ENCODE results near the gene AGTPBP1. TPM values are rescaled to one million over a fixed set of nuclear protein-coding genes. Genes with fewer than 3 reads are reported as not detected.
"Not testable (repeated sequence)": the region's sequence is repeated elsewhere in the genome, so short reads cannot be mapped to it uniquely, and the experiment has no call there.

The AGTPBP1 gene
- total RNA-seq, 1 experiment from 2014 or later: 54.7 TPM

- TF ChIP-seq, protein P1, sequence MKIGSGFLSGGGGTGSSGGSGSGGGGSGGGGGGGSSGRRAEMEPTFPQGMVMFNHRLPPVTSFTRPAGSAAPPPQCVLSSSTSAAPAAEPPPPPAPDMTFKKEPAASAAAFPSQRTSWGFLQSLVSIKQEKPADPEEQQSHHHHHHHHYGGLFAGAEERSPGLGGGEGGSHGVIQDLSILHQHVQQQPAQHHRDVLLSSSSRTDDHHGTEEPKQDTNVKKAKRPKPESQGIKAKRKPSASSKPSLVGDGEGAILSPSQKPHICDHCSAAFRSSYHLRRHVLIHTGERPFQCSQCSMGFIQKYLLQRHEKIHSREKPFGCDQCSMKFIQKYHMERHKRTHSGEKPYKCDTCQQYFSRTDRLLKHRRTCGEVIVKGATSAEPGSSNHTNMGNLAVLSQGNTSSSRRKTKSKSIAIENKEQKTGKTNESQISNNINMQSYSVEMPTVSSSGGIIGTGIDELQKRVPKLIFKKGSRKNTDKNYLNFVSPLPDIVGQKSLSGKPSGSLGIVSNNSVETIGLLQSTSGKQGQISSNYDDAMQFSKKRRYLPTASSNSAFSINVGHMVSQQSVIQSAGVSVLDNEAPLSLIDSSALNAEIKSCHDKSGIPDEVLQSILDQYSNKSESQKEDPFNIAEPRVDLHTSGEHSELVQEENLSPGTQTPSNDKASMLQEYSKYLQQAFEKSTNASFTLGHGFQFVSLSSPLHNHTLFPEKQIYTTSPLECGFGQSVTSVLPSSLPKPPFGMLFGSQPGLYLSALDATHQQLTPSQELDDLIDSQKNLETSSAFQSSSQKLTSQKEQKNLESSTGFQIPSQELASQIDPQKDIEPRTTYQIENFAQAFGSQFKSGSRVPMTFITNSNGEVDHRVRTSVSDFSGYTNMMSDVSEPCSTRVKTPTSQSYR (CRISPR knock-in tag; IDR thresholded peaks at IDR 0.05): no peak
- no peak for TF ChIP-seq ZNF416 (CRISPR knock-in tag; IDR thresholded peaks at IDR 0.05)
- TF ChIP-seq E2F5 (CRISPR knock-in tag; IDR thresholded peaks at IDR 0.05): no peak
- no peak for TF ChIP-seq MYBL2 (CRISPR knock-in tag; IDR thresholded peaks at IDR 0.05)
- no peak for TF ChIP-seq NFE2L1 (CRISPR knock-in tag; IDR thresholded peaks at IDR 0.05)
- TF ChIP-seq ELF4 (CRISPR knock-in tag; IDR thresholded peaks at IDR 0.05; ENCODE audit: low read depth): no peak
- TF ChIP-seq OVOL2 (CRISPR knock-in tag; IDR thresholded peaks at IDR 0.05; ENCODE audit: borderline replicate concordance): no peak
- no peak for TF ChIP-seq E2F4 (CRISPR knock-in tag; IDR thresholded peaks at IDR 0.05; ENCODE audit: borderline replicate concordance, low read depth)
- no peak for TF ChIP-seq RORB (CRISPR knock-in tag; IDR thresholded peaks at IDR 0.05)
Observed at GRCh38 chr9:85577353-85577952, 164.3 kb downstream of the AGTPBP1 start (continued).

DNA sequence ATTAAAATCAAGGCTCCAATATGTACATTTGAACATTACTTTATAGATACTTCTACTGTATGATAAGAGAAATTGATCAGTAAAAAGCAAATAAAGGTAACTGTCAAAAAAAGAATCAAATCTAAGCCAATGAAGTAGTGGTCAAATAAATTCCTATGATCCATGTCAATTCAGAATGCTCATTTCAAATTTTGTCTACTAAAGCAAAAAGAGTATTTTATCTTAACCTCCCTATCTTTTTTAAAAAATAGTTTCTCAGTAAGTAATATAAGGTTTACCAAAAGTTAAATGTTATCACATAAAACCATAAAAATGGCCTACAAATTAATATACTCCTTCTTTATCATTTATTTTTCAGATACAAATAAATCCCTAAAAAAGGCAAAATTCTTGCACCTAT, 165.9 kb downstream of the AGTPBP1 start:
- Mint-ChIP-seq H3K36me3 (peaks cover 27% of the 10 kb centered on the region), H3K27ac (no peak overlapping the region), H3K9me3 (peaks cover 8% of the 10 kb centered on the region), H3K4me1 (peaks cover 4% of the 10 kb centered on the region; the same call in 1 of the 2 replicates), H3K4me3 (no peak overlapping the region), H3K27me3 (ENCODE audit: low read depth) (no peaks in the 10 kb centered on the region)
- ATAC-seq: no peak
- ChIA-PET CTCF (no interaction called here), POLR2A (no interaction called here)
- DNase-seq (ENCODE audit: low spot score): no peak
- no peak for TF ChIP-seq ZSCAN18 (CRISPR knock-in tag; IDR thresholded peaks at IDR 0.05)
- TF ChIP-seq, protein P2, sequence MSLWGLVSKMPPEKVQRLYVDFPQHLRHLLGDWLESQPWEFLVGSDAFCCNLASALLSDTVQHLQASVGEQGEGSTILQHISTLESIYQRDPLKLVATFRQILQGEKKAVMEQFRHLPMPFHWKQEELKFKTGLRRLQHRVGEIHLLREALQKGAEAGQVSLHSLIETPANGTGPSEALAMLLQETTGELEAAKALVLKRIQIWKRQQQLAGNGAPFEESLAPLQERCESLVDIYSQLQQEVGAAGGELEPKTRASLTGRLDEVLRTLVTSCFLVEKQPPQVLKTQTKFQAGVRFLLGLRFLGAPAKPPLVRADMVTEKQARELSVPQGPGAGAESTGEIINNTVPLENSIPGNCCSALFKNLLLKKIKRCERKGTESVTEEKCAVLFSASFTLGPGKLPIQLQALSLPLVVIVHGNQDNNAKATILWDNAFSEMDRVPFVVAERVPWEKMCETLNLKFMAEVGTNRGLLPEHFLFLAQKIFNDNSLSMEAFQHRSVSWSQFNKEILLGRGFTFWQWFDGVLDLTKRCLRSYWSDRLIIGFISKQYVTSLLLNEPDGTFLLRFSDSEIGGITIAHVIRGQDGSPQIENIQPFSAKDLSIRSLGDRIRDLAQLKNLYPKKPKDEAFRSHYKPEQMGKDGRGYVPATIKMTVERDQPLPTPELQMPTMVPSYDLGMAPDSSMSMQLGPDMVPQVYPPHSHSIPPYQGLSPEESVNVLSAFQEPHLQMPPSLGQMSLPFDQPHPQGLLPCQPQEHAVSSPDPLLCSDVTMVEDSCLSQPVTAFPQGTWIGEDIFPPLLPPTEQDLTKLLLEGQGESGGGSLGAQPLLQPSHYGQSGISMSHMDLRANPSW (CRISPR knock-in tag; conservative IDR thresholded peaks at IDR 0.05; ENCODE audit: low read depth): no peak
- no peak for TF ChIP-seq HMGXB4 (CRISPR knock-in tag; IDR thresholded peaks at IDR 0.05)
- no peak for TF ChIP-seq RORB (CRISPR knock-in tag; IDR thresholded peaks at IDR 0.05)
- TF ChIP-seq ETV6 (CRISPR knock-in tag; IDR thresholded peaks at IDR 0.05): no peak
- no peak for TF ChIP-seq HMGA2 (CRISPR knock-in tag; IDR thresholded peaks at IDR 0.05)
- TF ChIP-seq TEAD1 (CRISPR knock-in tag; IDR thresholded peaks at IDR 0.05): no peak

GRCh38 chr9:85573546-85573945, 168.2 kb downstream of the AGTPBP1 start:
- H3K9me3 Mint-ChIP-seq; H3K4me3 Mint-ChIP-seq; H3K27me3 Mint-ChIP-seq (ENCODE audit: low read depth); DNase-seq (ENCODE audit: low spot score); H3K4me1 Mint-ChIP-seq; ATAC-seq; H3K27ac Mint-ChIP-seq; POLR2A ChIA-PET; CTCF ChIA-PET: not testable (repeated sequence)
- peaks cover 27% of the 10 kb centered on the region for H3K36me3 Mint-ChIP-seq

- POLR2A ChIA-PET; H3K27me3 Mint-ChIP-seq (ENCODE audit: low read depth): not testable (repeated sequence)
Observed at GRCh38 chr9:85572917-85573316, 168.8 kb downstream of the AGTPBP1 start.

More at GRCh38 chr9:85572917-85573316, 168.8 kb downstream of the AGTPBP1 start:
- H3K4me3 Mint-ChIP-seq; ATAC-seq; H3K4me1 Mint-ChIP-seq; H3K27ac Mint-ChIP-seq; H3K9me3 Mint-ChIP-seq; DNase-seq (ENCODE audit: low spot score); CTCF ChIA-PET: not testable (repeated sequence)
- H3K36me3 Mint-ChIP-seq: peaks cover 27% of the 10 kb centered on the region
